Type B pancreatic cell (in vitro differentiated cells): ENCODE data around the gene LIPN. TPM values are rescaled to one million over a fixed set of nuclear protein-coding genes. Genes with fewer than 3 reads are reported as not detected.
"Not testable (repeated sequence)": the region's sequence is repeated elsewhere in the genome, so short reads cannot be mapped to it uniquely, and the experiment has no call there.

Experiments used
- DNase-seq: peaks from one replicate; pipeline ENCODE4 v3.0.0; 2021; ENCODE audit warnings: mixed read lengths; ENCODE audit not compliant: unreplicated experiment; ENCODE audit errors: extremely low spot score
- H3K27ac Mint-ChIP-seq: 2 replicates; pipeline ENCODE4 v1.8.0; 2021; ENCODE audit warnings: mild to moderate bottlenecking, mixed read lengths
- H3K27me3 Mint-ChIP-seq: 2 replicates; pipeline ENCODE4 v1.8.0; 2021; ENCODE audit warnings: mixed read lengths
- H3K36me3 Mint-ChIP-seq: 2 replicates; pipeline ENCODE4 v1.8.0; 2021; ENCODE audit warnings: mixed read lengths
- H3K4me1 Mint-ChIP-seq: one replicate; pipeline ENCODE4 v1.8.0; 2021; ENCODE audit warnings: mixed read lengths; ENCODE audit not compliant: unreplicated experiment
- H3K4me3 Mint-ChIP-seq: 2 replicates; pipeline ENCODE4 v1.8.0; 2021; ENCODE audit warnings: mild to moderate bottlenecking, mixed read lengths
- H3K9me3 Mint-ChIP-seq: 2 replicates; pipeline ENCODE4 v1.8.0; 2021; ENCODE audit warnings: mixed read lengths
- CTCF ChIP-seq: fragments of 200-600 bp; sonication (generic); conservative IDR thresholded peaks from 2 replicates; pipeline ENCODE4 v1.5.0; 2021; ENCODE audit warnings: antibody characterized with exemption, mild to moderate bottlenecking
- total RNA-seq: library from RNA; stranded (reverse); gene quantifications from 2 replicates; pipeline ENCODE4 v1.2.1, GENCODE V29; 2021; ENCODE audit warnings: low replicate concordance

LIPN gene
- total RNA-seq, 1 donor from 2014 or later, result 0.24 TPM

- TF ChIP-seq CTCF, result no peak
- H3K36me3 Mint-ChIP-seq, result no peaks in the 10 kb centered on the region
- no peak overlapping the region for H3K27ac Mint-ChIP-seq
- H3K27me3 Mint-ChIP-seq, result no peaks in the 10 kb centered on the region
- peaks cover 3% of the 10 kb centered on the region for H3K4me1 Mint-ChIP-seq
- H3K9me3 Mint-ChIP-seq, result no peaks in the 10 kb centered on the region
- DNase-seq, result no peak
- H3K4me3 Mint-ChIP-seq, result no peak overlapping the region
Observed at GRCh38 chr10:88730864-88731263, 29.0 kb upstream of the LIPN start.

- Mint-ChIP-seq H3K27ac (no peak overlapping the region), H3K36me3 (no peaks in the 10 kb centered on the region), H3K27me3 (no peaks in the 10 kb centered on the region), H3K4me3 (no peak overlapping the region), H3K4me1 (no peaks in the 10 kb centered on the region), H3K9me3 (no peaks in the 10 kb centered on the region)
- no peak for TF ChIP-seq CTCF
- no peak for DNase-seq
Observed at GRCh38 chr10:88731296-88731695, 28.5 kb upstream of the LIPN start.

GRCh38 chr10:88733215-88733614 is 26.6 kb upstream of the LIPN start:
- Mint-ChIP-seq H3K4me1 (no peaks in the 10 kb centered on the region), H3K4me3 (no peak overlapping the region), H3K36me3 (no peaks in the 10 kb centered on the region), H3K9me3 (no peaks in the 10 kb centered on the region), H3K27ac (no peak overlapping the region), H3K27me3 (no peaks in the 10 kb centered on the region)
- TF ChIP-seq CTCF, result no peak
- DNase-seq, result no peak

DNA sequence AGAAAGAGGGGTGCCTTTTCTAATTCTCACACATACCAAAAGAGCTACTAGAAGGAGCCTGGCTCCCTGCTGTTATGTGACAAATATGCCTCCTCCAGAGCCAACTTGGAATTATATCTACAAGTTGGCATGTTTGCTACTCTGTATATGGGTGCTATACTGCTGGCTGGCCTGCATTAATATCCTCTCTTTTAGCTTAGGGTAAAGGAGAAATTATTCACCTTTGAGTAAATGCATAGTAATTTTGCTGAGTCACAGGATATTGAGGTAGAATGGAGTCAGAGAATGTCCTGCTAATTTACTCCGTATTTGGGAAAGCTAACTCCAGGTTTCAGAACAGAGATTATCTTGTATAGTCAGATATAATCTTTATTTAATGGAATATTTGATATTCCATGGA is 24.2 kb upstream of the LIPN start:
- Mint-ChIP-seq H3K36me3 (no peaks in the 10 kb centered on the region), H3K27me3 (no peaks in the 10 kb centered on the region), H3K4me3 (no peak overlapping the region), H3K9me3 (no peaks in the 10 kb centered on the region), H3K27ac (no peak overlapping the region), H3K4me1 (no peaks in the 10 kb centered on the region)
- TF ChIP-seq CTCF, result no peak
- DNase-seq, result no peak

DNA sequence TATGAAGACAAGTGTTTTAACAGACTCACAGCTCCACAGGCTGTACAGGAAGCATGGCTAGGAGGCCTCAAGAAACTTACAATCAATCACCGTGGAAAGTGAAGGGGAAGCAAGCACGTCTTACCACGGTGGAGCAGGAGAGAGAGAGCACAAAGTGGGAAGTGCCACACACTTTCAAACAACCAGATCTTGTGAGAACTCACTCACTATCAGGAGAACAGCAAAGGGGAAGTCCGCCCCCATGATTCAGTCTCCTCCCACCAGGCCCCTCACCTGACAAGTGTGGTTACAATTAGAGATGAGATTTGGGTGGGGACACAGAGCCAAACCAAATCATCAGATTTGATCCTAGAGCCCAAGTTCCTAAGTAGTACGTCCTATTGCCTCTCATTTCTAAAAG is 17.9 kb upstream of the LIPN start:
- not testable (repeated sequence) for H3K4me1 Mint-ChIP-seq, H3K27ac Mint-ChIP-seq, H3K4me3 Mint-ChIP-seq, H3K27me3 Mint-ChIP-seq, H3K9me3 Mint-ChIP-seq, DNase-seq, H3K36me3 Mint-ChIP-seq

- Mint-ChIP-seq H3K4me3 (no peak overlapping the region), H3K36me3 (no peaks in the 10 kb centered on the region), H3K27me3 (no peaks in the 10 kb centered on the region), H3K9me3 (no peaks in the 10 kb centered on the region), H3K4me1 (no peaks in the 10 kb centered on the region), H3K27ac (no peak overlapping the region)
- TF ChIP-seq CTCF, result no peak
- DNase-seq, result no peak
Observed at GRCh38 chr10:88742448-88742847, 17.4 kb upstream of the LIPN start.
